Stimulated activated effector memory CD8-positive, alpha-beta T cell treated with anti-CD3 and anti-CD28 coated beads, Interleukin-12 subunit alpha, Interleukin-12 subunit beta, amount 100 ng/mL, for 72 hours (primary cell): ENCODE data around the gene PHC2.

ENCODE experiments used
- ATAC-seq: fragments of 150-1000 bp; cut with Tn5 transposase; 2 replicates; pipeline ENCODE4 v1.10.0; 2021
- DNase-seq, 2 donors: peaks; one replicate each; pipeline ENCODE4 v3.0.0; 2021 to 2022; ENCODE audit warnings: low spot score in 2 of 2
- H3K27ac Mint-ChIP-seq: one replicate; pipeline ENCODE4 v1.8.0; 2022; ENCODE audit warnings: mild to moderate bottlenecking, mixed read lengths
- H3K36me3 Mint-ChIP-seq: one replicate; pipeline ENCODE4 v1.8.0; 2022; ENCODE audit warnings: mild to moderate bottlenecking, mixed read lengths
- H3K4me1 Mint-ChIP-seq: one replicate; pipeline ENCODE4 v1.8.0; 2022; ENCODE audit warnings: mixed read lengths
- H3K4me3 Mint-ChIP-seq: one replicate; pipeline ENCODE4 v1.8.0; 2022; ENCODE audit warnings: mild to moderate bottlenecking, mixed read lengths
- H3K9me3 Mint-ChIP-seq: one replicate; pipeline ENCODE4 v1.8.0; 2022; ENCODE audit warnings: mixed read lengths

The PHC2 gene

GRCh38 chr1:33430692-33431593 lies at the start of gene PHC2:
Gene PHC2 (minus strand): TSS chr1:33431095. CDS start chr1:33375539, 55,556 bp downstream.
- Mint-ChIP-seq H3K36me3 (no peaks in the 10 kb centered on the region), H3K27ac (no peak within 1 kb of the TSS), H3K4me3 (no peak within 1 kb of the TSS), H3K4me1 (no peaks in the 10 kb centered on the region), H3K9me3 (no peaks in the 10 kb centered on the region)
- peak; percentile 65 to 90 for DNase-seq
- ATAC-seq = peak; percentile 96

DNA sequence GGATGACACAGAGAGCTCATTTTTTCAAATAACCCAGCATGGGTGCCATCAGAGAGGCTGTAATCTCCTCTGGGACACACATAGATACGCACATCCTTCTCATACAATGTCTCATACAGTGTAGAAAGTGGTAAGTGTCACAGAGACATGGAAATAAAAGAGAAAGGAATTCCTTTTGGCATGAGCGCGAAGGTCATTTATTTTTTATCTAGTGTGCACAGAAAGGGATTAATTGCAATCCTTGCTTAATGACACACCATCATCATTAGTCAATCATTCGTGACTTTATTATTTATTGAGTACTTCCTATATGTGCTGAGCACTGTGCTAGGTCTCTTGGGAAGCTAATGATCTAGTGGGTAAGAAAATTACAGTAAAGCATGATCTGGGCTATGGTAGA lies 46.6 kb upstream of the PHC2 start:
- Mint-ChIP-seq H3K4me1 (peaks cover 31% of the 10 kb centered on the region), H3K36me3 (no peaks in the 10 kb centered on the region), H3K4me3 (no peak overlapping the region), H3K27ac (no peak overlapping the region), H3K9me3 (no peaks in the 10 kb centered on the region)
- DNase-seq (no peak), ATAC-seq (no peak)

DNA sequence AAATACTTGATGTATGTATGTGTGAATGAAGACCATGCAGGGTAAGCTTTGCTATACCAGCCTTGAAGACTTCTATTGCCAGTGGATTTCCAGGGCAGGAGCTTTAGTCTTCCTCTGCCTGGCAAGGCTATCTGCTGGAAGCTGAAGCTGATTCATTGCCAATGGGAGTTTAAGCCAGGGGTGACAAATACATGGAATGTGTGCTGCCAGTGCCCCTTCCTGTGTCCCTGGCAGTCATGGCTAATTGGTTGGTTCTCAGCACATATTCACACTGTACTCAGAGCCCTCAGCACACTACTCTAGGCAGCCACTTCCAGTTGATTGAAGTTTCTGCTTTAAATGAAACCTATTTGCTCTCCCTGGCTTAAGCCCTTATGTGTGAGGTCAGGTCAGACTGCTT lies 43.0 kb upstream of the PHC2 start:
- H3K36me3 Mint-ChIP-seq = no peaks in the 10 kb centered on the region
- peak overlapping the region; percentile 92 for H3K4me3 Mint-ChIP-seq
- H3K9me3 Mint-ChIP-seq = no peaks in the 10 kb centered on the region
- H3K4me1 Mint-ChIP-seq = peaks cover 40% of the 10 kb centered on the region
- peak overlapping the region; percentile 96 for H3K27ac Mint-ChIP-seq
- ATAC-seq (no peak), DNase-seq (no peak)

DNA sequence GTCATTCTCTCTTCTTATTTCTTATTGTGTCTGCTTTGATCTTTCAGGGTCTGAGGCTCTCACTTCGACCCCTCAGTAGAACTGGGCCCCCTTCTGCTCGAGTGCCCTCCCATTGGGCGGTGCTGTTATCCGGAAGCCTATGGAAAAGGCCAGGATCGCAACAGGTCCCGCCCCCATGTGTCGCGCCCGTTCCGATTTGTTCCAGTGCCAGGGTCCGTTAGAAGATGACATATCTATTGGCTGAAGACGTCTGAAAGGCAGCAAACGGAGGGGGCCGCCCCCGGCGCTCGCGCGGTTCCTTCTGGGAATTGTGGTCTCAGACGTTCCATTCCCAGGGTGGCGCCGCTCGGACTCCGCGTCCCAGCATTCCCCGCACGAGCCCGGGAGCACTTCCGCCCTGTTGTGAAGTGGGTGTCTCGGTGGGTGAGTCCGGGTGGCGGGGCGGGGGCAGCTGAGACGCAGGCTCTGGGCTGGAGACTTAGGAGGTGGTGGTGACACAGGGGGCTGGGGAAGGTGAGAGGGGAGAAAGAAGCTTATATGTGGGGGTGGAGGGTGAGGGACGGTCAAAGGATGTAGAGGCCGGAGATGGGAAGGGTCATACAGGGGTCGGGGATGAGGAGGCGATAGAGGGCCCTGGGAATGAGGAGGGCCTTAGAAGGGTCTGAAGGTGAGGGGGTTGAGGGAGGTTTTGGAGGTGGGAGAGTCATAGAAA lies 41.5 kb upstream of the PHC2 start, which contains the start of gene ZSCAN20:
TSS of gene ZSCAN20 (plus strand) at position 377 of the 712 bp plus-strand sequence. CDS start 6,644 bp downstream, outside the sequence.
- Mint-ChIP-seq H3K4me1 (peaks cover 31% of the 10 kb centered on the region), H3K9me3 (no peaks in the 10 kb centered on the region), H3K36me3 (no peaks in the 10 kb centered on the region), H3K4me3 (peak within 1 kb of the TSS; percentile 92), H3K27ac (peak within 1 kb of the TSS; percentile 96)
- DNase-seq (peak; percentile 61 to 91), ATAC-seq (peak; percentile 91)

GRCh38 chr1:33471416-33471815 lies 40.5 kb upstream of the PHC2 start:
- Mint-ChIP-seq H3K4me1 (peaks cover 31% of the 10 kb centered on the region), H3K9me3 (no peaks in the 10 kb centered on the region), H3K36me3 (no peaks in the 10 kb centered on the region), H3K27ac (no peak overlapping the region), H3K4me3 (no peak overlapping the region)
- ATAC-seq = no peak
- DNase-seq = no peak

- Mint-ChIP-seq H3K9me3 (no peaks in the 10 kb centered on the region), H3K27ac (no peak overlapping the region), H3K4me3 (peak overlapping the region; percentile 31), H3K36me3 (no peaks in the 10 kb centered on the region), H3K4me1 (peaks cover 31% of the 10 kb centered on the region)
- DNase-seq = peak; percentile 30 to 76
- peak; percentile 70 for ATAC-seq
Measured at GRCh38 chr1:33470495-33471012, 39.7 kb upstream of the PHC2 start.

GRCh38 chr1:33469691-33470090 lies 38.8 kb upstream of the PHC2 start:
- Mint-ChIP-seq H3K4me1 (peaks cover 31% of the 10 kb centered on the region), H3K9me3 (no peaks in the 10 kb centered on the region), H3K4me3 (no peak overlapping the region), H3K36me3 (no peaks in the 10 kb centered on the region), H3K27ac (no peak overlapping the region)
- no peak for DNase-seq
- ATAC-seq = no peak

DNA sequence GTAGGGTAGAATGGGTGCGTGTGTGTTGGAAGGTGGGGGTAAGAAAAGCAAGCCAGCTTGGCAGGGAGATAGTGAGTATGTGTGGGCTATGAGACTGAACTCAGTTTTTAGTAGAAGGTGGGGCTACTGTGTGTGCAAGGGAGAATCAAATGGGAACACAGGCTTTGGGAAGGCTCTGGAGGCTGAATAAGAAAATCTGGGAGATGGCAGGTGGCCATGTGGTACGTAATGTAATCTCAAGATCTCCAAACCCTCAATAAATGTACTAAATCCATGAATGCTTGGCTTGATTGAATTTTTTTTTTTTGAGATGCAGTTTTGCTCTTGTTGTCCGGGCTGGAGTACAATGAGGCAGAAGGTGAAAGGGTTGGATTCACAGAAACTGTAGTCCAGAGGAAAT lies 38.1 kb upstream of the PHC2 start:
- ATAC-seq (no peak), DNase-seq (no peak)
- peaks cover 27% of the 10 kb centered on the region for H3K4me1 Mint-ChIP-seq
- H3K4me3 Mint-ChIP-seq = no peak overlapping the region
- H3K36me3 Mint-ChIP-seq = no peaks in the 10 kb centered on the region
- no peaks in the 10 kb centered on the region for H3K9me3 Mint-ChIP-seq
- no peak overlapping the region for H3K27ac Mint-ChIP-seq

DNA sequence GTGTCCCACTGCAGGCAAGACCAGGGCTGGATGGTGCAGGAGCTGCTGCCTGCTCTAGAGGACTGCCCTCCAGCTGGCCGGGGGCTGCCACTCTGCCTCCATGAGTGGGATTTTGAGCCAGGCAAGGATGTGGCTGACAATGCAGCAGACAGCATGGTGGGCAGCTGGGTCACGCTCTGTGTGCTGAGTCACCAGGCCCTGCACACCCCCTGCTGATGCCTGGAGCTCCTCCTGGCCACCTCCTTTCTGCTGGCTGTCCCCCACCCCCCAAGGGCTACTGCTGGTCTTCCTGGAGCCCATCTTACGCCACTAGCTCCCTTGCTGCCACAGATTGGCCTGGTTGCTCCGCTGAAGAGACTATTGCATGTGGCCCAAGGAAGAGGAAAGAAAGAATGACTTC lies 37.6 kb upstream of the PHC2 start:
- Mint-ChIP-seq H3K9me3 (no peaks in the 10 kb centered on the region), H3K4me1 (peaks cover 23% of the 10 kb centered on the region), H3K27ac (no peak overlapping the region), H3K4me3 (no peak overlapping the region), H3K36me3 (no peaks in the 10 kb centered on the region)
- no peak for ATAC-seq
- DNase-seq = no peak

DNA sequence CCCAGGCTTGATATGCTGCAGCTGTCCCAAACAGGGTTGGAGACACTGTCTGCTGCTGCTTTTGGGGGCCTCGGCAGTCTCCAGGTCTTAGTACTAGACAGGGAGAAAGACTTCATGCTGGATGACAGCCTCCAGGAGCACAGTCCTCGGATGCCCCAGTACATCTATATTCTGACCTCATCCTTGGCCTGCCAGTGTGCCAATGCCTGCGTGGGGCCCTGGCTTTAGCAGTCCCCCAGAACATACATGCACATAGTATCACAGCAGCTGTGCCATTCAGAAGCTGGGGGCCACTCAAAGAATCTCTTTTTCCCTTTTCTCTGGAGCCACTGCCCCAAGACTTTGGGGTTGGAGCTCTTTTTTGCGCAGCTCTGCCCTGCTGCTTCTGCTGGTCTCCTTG lies 37.1 kb upstream of the PHC2 start:
- no peak overlapping the region for H3K4me3 Mint-ChIP-seq
- H3K36me3 Mint-ChIP-seq = no peaks in the 10 kb centered on the region
- no peak for DNase-seq
- ATAC-seq = no peak
- no peaks in the 10 kb centered on the region for H3K9me3 Mint-ChIP-seq
- peaks cover 17% of the 10 kb centered on the region for H3K4me1 Mint-ChIP-seq
- H3K27ac Mint-ChIP-seq = no peak overlapping the region

GRCh38 chr1:33466159-33466558 lies 35.3 kb upstream of the PHC2 start:
- DNase-seq = no peak
- Mint-ChIP-seq H3K36me3 (no peaks in the 10 kb centered on the region), H3K4me3 (no peak overlapping the region), H3K9me3 (no peaks in the 10 kb centered on the region), H3K27ac (no peak overlapping the region), H3K4me1 (peaks cover 6% of the 10 kb centered on the region)
- ATAC-seq = no peak

DNA sequence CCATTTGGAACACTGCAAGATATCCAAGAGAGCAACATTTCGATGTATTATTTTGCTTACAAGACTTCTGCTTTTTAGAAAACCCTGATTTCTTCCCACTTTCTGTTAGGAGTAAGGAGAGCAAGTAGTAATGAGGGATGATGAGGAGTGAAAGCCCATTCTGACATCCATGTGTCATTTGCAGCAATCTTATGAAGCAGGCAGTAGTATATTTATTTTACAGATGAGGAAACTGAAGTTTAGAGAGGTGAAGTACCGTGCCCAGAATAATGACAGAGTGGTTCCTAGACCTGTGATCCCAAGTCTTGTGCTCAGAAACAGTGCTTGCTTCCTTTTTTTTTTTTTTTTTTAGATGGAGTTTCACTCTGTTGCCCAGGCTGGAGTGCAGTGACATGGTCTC lies 34.4 kb upstream of the PHC2 start:
- ATAC-seq = no peak
- no peaks in the 10 kb centered on the region for H3K9me3 Mint-ChIP-seq

GRCh38 chr1:33464552-33464951 lies 33.7 kb upstream of the PHC2 start:
- ATAC-seq = no peak
- no peaks in the 10 kb centered on the region for H3K4me1 Mint-ChIP-seq
- H3K9me3 Mint-ChIP-seq = no peaks in the 10 kb centered on the region
- no peak overlapping the region for H3K27ac Mint-ChIP-seq
- no peak overlapping the region for H3K4me3 Mint-ChIP-seq
- DNase-seq = no peak
- H3K36me3 Mint-ChIP-seq = no peaks in the 10 kb centered on the region

More for the DNA sequence above, 34.4 kb upstream of the PHC2 start:
- no peak for DNase-seq
- no peak overlapping the region for H3K27ac Mint-ChIP-seq
- no peak overlapping the region for H3K4me3 Mint-ChIP-seq
- no peaks in the 10 kb centered on the region for H3K36me3 Mint-ChIP-seq
- H3K4me1 Mint-ChIP-seq = peaks cover under 1% of the 10 kb centered on the region

GRCh38 chr1:33462405-33463164 lies 31.7 kb upstream of the PHC2 start:
- Mint-ChIP-seq H3K4me1 (no peaks in the 10 kb centered on the region), H3K36me3 (no peaks in the 10 kb centered on the region), H3K4me3 (no peak overlapping the region), H3K9me3 (no peaks in the 10 kb centered on the region), H3K27ac (no peak overlapping the region)
- DNase-seq (no peak), ATAC-seq (no peak)
